HepG2 (cell line): ENCODE data around the gene GPS2. TPM values are rescaled to one million over a fixed set of nuclear protein-coding genes. Genes with fewer than 3 reads are reported as not detected.
A peak's percentile ranks its signal among the peaks of the same experiment; 100 is the strongest.

Source experiments
- CC2D1A ChIP-seq: sonication (generic); formaldehyde crosslinking; IDR thresholded peaks from 2 replicates; pipeline ENCODE4 v1.8.1; 2023; ENCODE audit warnings: mild to moderate bottlenecking, missing genetic modification reagents
- FOSL2 ChIP-seq: sonication (generic); formaldehyde crosslinking; IDR thresholded peaks from 2 replicates; pipeline ENCODE4 v1.4.0; 2020; ENCODE audit warnings: missing genetic modification reagents
- FOXO1 ChIP-seq: sonication (generic); formaldehyde crosslinking; IDR thresholded peaks from 2 replicates; pipeline ENCODE4 v1.4.0; 2020; ENCODE audit warnings: missing genetic modification reagents
- GATAD2A ChIP-seq: IDR thresholded peaks from 2 replicates; pipeline ENCODE4 v1.6.1; 2016
- HHEX ChIP-seq: IDR thresholded peaks from 2 replicates; pipeline ENCODE4 v1.6.1; 2016; ENCODE audit warnings: control low read depth
- MBD4 ChIP-seq: IDR thresholded peaks from 2 replicates; pipeline ENCODE4 v1.6.1; 2012; ENCODE audit warnings: low read length, inconsistent platforms, borderline replicate concordance
- RBFOX2 ChIP-seq: fragments of 200-400 bp; formaldehyde crosslinking; IDR thresholded peaks from 2 replicates; pipeline ENCODE4 v1.6.1; 2017; ENCODE audit warnings: low read depth, mild to moderate bottlenecking, low read length
- SMAD3 ChIP-seq: sonication (generic); formaldehyde crosslinking; IDR thresholded peaks from 2 replicates; pipeline ENCODE4 v1.4.0; 2020; ENCODE audit warnings: missing genetic modification reagents
- TFDP2 ChIP-seq: sonication (generic); formaldehyde crosslinking; IDR thresholded peaks from 2 replicates; pipeline ENCODE4 v1.4.0; 2020; ENCODE audit warnings: missing genetic modification reagents
- ZFP91 ChIP-seq: sonication (generic); formaldehyde crosslinking; IDR thresholded peaks from 2 replicates; pipeline ENCODE4 v1.9.0; 2022; ENCODE audit warnings: missing genetic modification reagents, mild to moderate bottlenecking, borderline replicate concordance
- ZNF296 ChIP-seq: sonication (generic); formaldehyde crosslinking; conservative IDR thresholded peaks from 2 replicates; pipeline ENCODE4 v1.5.0; 2020; ENCODE audit warnings: mild to moderate bottlenecking, missing genetic modification reagents
- ZNF350 ChIP-seq: sonication (generic); formaldehyde crosslinking; IDR thresholded peaks from 2 replicates; pipeline ENCODE4 v1.4.0; 2020; ENCODE audit warnings: mild to moderate bottlenecking, low read depth, missing genetic modification reagents, borderline replicate concordance
- ZNF784 ChIP-seq: sonication (generic); formaldehyde crosslinking; IDR thresholded peaks from 2 replicates; pipeline ENCODE4 v1.5.1; 2020; ENCODE audit warnings: missing genetic modification reagents, mild to moderate bottlenecking, borderline replicate concordance
- polyA plus RNA-seq, 8 experiments: library from polyadenylated mRNA; depleted of rRNA in 3 of 8; stranded (reverse) in 7 of 8; unstranded in 1 of 8; fragments of >200 nt; fragmentation: Illumina TruSeq in 4 of 8; extraction: Trizol in 4 of 8; gene quantifications; 2 replicates each; pipeline versions ENCODE4 v1.2.1 to v1.2.3, GENCODE V29; 2011 to 2016; ENCODE audit warnings: low read depth in 4 of 8, missing spikeins in 1 of 8, mixed read lengths in 1 of 8; ENCODE audit not compliant: insufficient read depth in 1 of 8
- total RNA-seq, 5 experiments: library from RNA; depleted of rRNA; stranded (reverse); fragments of >200 nt; fragmentation: Illumina TruSeq; extraction: Trizol; gene quantifications; 2 replicates each; pipeline ENCODE4 v1.2.3, GENCODE V29; 2016; ENCODE audit warnings: low read depth in 1 of 5
- TF ChIP-seq, protein P1 (sequence below): IDR thresholded peaks from 2 replicates; pipeline ENCODE4 v1.4.0; 2020; ENCODE audit warnings: mild to moderate bottlenecking, missing genetic modification reagents
- TF ChIP-seq, protein P2 (sequence below): IDR thresholded peaks from 2 replicates; pipeline ENCODE4 v1.6.1; 2016; ENCODE audit warnings: missing compliant biosample characterization, missing genetic modification reagents, borderline replicate concordance
- TF ChIP-seq, protein P3 (sequence below): sonication (generic); formaldehyde crosslinking; IDR thresholded peaks from 2 replicates; pipeline ENCODE4 v1.5.0; 2020; ENCODE audit warnings: mild to moderate bottlenecking, low read depth, missing genetic modification reagents, borderline replicate concordance
- TF ChIP-seq, protein P4 (sequence below): sonication (generic); formaldehyde crosslinking; conservative IDR thresholded peaks from 2 replicates; pipeline ENCODE4 v1.8.1; 2023; ENCODE audit warnings: missing genetic modification reagents

Gene GPS2
- total and polyA plus RNA-seq, 2 of the 13 experiments (the other 11 are each of a cell fraction or from before 2014, with no cell fraction given): 58.0 to 59.4 TPM

DNA sequence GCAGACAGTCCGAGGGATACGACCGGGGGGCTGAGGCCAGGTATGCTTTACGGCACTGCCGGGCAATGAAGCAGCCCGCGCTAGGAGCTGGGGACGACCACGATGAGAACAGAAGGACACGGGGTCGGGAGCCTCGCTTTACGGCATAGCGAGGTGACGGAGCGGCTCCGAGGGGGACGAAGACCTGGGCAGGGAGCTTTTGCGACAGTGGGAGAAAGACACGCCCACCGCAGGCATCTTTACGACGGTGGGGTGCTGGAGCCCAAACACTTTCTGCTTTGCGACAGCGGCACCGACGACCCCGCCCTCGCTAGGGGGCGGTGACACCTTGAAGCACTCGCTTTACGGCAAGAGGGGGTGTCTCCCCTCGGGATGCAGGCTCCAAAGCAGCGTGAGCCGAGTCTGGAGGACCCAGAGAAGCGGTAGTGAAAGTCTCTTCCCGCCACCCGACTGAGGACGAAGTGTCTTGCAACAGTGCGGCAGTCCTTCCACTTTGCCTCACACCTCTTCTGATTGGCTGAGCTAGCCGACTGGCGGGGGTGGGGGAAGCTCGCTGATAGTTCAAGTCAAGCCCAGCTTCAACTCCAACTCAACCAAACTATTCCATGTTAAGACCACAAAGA lies 14.3 kb upstream of the GPS2 start (continued):
- TF ChIP-seq, protein P1, sequence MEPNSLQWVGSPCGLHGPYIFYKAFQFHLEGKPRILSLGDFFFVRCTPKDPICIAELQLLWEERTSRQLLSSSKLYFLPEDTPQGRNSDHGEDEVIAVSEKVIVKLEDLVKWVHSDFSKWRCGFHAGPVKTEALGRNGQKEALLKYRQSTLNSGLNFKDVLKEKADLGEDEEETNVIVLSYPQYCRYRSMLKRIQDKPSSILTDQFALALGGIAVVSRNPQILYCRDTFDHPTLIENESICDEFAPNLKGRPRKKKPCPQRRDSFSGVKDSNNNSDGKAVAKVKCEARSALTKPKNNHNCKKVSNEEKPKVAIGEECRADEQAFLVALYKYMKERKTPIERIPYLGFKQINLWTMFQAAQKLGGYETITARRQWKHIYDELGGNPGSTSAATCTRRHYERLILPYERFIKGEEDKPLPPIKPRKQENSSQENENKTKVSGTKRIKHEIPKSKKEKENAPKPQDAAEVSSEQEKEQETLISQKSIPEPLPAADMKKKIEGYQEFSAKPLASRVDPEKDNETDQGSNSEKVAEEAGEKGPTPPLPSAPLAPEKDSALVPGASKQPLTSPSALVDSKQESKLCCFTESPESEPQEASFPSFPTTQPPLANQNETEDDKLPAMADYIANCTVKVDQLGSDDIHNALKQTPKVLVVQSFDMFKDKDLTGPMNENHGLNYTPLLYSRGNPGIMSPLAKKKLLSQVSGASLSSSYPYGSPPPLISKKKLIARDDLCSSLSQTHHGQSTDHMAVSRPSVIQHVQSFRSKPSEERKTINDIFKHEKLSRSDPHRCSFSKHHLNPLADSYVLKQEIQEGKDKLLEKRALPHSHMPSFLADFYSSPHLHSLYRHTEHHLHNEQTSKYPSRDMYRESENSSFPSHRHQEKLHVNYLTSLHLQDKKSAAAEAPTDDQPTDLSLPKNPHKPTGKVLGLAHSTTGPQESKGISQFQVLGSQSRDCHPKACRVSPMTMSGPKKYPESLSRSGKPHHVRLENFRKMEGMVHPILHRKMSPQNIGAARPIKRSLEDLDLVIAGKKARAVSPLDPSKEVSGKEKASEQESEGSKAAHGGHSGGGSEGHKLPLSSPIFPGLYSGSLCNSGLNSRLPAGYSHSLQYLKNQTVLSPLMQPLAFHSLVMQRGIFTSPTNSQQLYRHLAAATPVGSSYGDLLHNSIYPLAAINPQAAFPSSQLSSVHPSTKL (CRISPR knock-in tag): no peak
- TF ChIP-seq CC2D1A (CRISPR knock-in tag) (no peak), SMAD3 (CRISPR knock-in tag) (no peak), GATAD2A (CRISPR knock-in tag) (peak; percentile 55), ZNF350 (CRISPR knock-in tag) (peak; percentile 73), ZNF784 (CRISPR knock-in tag) (0 out of 2 replicates have a peak, but pooled peaks have one; percentile 63), FOSL2 (CRISPR knock-in tag) (peak; percentile 34; the same call in 1 of the 2 replicates), HHEX (CRISPR knock-in tag) (no peak), ZNF296 (CRISPR knock-in tag) (no peak), TFDP2 (CRISPR knock-in tag) (peak; percentile 83), MBD4 (no peak), FOXO1 (CRISPR knock-in tag) (no peak), ZFP91 (CRISPR knock-in tag) (peak; percentile 27; the same call in 1 of the 2 replicates), RBFOX2 (no peak; the same call in none of the 2 replicates)
- TF ChIP-seq, protein P2, sequence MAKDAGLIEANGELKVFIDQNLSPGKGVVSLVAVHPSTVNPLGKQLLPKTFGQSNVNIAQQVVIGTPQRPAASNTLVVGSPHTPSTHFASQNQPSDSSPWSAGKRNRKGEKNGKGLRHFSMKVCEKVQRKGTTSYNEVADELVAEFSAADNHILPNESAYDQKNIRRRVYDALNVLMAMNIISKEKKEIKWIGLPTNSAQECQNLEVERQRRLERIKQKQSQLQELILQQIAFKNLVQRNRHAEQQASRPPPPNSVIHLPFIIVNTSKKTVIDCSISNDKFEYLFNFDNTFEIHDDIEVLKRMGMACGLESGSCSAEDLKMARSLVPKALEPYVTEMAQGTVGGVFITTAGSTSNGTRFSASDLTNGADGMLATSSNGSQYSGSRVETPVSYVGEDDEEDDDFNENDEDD: peak; percentile 72; the same call in 1 of the 2 replicates
- TF ChIP-seq, protein P3, sequence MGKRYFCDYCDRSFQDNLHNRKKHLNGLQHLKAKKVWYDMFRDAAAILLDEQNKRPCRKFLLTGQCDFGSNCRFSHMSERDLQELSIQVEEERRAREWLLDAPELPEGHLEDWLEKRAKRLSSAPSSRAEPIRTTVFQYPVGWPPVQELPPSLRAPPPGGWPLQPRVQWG: no peak
- TF ChIP-seq, protein P4, sequence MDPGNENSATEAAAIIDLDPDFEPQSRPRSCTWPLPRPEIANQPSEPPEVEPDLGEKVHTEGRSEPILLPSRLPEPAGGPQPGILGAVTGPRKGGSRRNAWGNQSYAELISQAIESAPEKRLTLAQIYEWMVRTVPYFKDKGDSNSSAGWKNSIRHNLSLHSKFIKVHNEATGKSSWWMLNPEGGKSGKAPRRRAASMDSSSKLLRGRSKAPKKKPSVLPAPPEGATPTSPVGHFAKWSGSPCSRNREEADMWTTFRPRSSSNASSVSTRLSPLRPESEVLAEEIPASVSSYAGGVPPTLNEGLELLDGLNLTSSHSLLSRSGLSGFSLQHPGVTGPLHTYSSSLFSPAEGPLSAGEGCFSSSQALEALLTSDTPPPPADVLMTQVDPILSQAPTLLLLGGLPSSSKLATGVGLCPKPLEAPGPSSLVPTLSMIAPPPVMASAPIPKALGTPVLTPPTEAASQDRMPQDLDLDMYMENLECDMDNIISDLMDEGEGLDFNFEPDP (CRISPR knock-in tag): no peak
